HepG2 (cell line): ENCODE data around the gene NTM. TPM values are rescaled to one million over a fixed set of nuclear protein-coding genes. Genes with fewer than 3 reads are reported as not detected.

Experiments
- ATAC-seq: fragments of 200-7000 bp; cut with Tn5 transposase; 3 replicates; pipeline ENCODE4 v1.9.1; 2020; ENCODE audit warnings: mild to moderate bottlenecking, moderate library complexity
- BruUV-seq: library from RNA; stranded (reverse); fragments of 400-500 nt; replicated peaks from 2 replicates; lab custom pipeline; 2021; lab: Mats Ljungman, UMichigan
- CTCF ChIA-PET: fragments of 300-600 bp; formaldehyde crosslinking; extraction: SDS; loops from one replicate; lab custom pipeline; 2021; ENCODE audit warnings: low total read pairs, inconsistent platforms, low intra/inter-chr PET ratio; lab: Yijun Ruan, JAX
- POLR2A ChIA-PET: fragments of 350-600 bp; sonication (Branson Sonifier 250); formaldehyde crosslinking; loops from one replicate; lab custom pipeline; 2020; ENCODE audit warnings: antibody characterized with exemption, inconsistent platforms; lab: Yijun Ruan, JAX
- DNase-seq: peaks from one replicate; pipeline ENCODE4 v3.0.0-alpha.2; 2015; ENCODE audit warnings: low spot score
- FAIRE-seq: peaks from 3 replicates; lab custom pipeline; 2011; peaks lifted over from hg19 to GRCh38; lab: Jason Lieb, UNC
- H2AFZ ChIP-seq: one replicate; pipeline ENCODE4 v1.6.1; 2011; ENCODE audit warnings: low read length, inconsistent platforms
- H3K27ac ChIP-seq: fragments of 300-600 bp; 3 replicates; pipeline ENCODE4 v1.8.0; 2011; ENCODE audit warnings: mixed run types, mild to moderate bottlenecking, mixed read lengths, low read length, inconsistent platforms; ENCODE audit not compliant: insufficient read depth; ENCODE audit errors: extremely low read length
- H3K27me3 ChIP-seq, 2 experiments: fragments of 200-600 bp in 1 of 2; 2 replicates in 1 of 2; 3 replicates in 1 of 2; pipeline versions ENCODE4 v1.6.0 to v1.8.0; 2011; ENCODE audit warnings: low read length in 2 of 2, mild to moderate bottlenecking in 2 of 2, moderate library complexity in 2 of 2, inconsistent platforms in 1 of 2; ENCODE audit not compliant: insufficient read depth in 2 of 2, control insufficient read depth in 1 of 2
- H3K36me3 ChIP-seq, 2 experiments: fragments of 200-600 bp in 1 of 2; replicated peaks in 1 of 2; 2 replicates in 1 of 2; 3 replicates in 1 of 2; pipeline versions ENCODE4 v1.5.1 to v1.8.0; 2011; ENCODE audit warnings: low read length in 2 of 2, inconsistent platforms in 1 of 2; ENCODE audit not compliant: insufficient read depth in 2 of 2, control insufficient read depth in 1 of 2
- H3K4me1 ChIP-seq: 2 replicates; pipeline ENCODE4 v1.5.1; 2012; ENCODE audit warnings: low read length, inconsistent platforms; ENCODE audit not compliant: insufficient read depth
- H3K4me2 ChIP-seq: 2 replicates; pipeline ENCODE4 v1.6.0; 2011; ENCODE audit warnings: low read depth, low read length, inconsistent platforms
- H3K4me3 ChIP-seq, 3 experiments: fragments of 200-600 bp in 1 of 3; sonication (generic), shearing (Covaris generic) in 1 of 3; replicated peaks in 1 of 3; 2 replicates each; pipeline ENCODE4 v1.5.1; 2011 to 2016; ENCODE audit warnings: low read length in 3 of 3, inconsistent platforms in 2 of 3, low read depth in 2 of 3, mild to moderate bottlenecking in 2 of 3, control low read depth in 1 of 3, mixed read lengths in 1 of 3; ENCODE audit not compliant: insufficient read depth in 1 of 3
- H3K79me2 ChIP-seq: one replicate; pipeline ENCODE4 v1.6.1; 2011; ENCODE audit warnings: low read length, inconsistent platforms; ENCODE audit not compliant: insufficient read depth
- H3K9ac ChIP-seq: 2 replicates; pipeline ENCODE4 v1.6.0; 2011; ENCODE audit warnings: mild to moderate bottlenecking, low read depth, low read length, inconsistent platforms; ENCODE audit not compliant: insufficient read depth
- H3K9me3 ChIP-seq: 2 replicates; pipeline ENCODE4 v1.5.1; 2012; ENCODE audit warnings: mild to moderate bottlenecking, low read length
- H4K20me1 ChIP-seq: 2 replicates; pipeline ENCODE4 v1.6.0; 2011; ENCODE audit warnings: inconsistent platforms, mild to moderate bottlenecking, low read length, moderate library complexity; ENCODE audit not compliant: insufficient read depth
- DZIP1 ChIP-seq: sonication (generic); formaldehyde crosslinking; IDR thresholded peaks from 2 replicates; pipeline ENCODE4 v1.5.0; 2020; ENCODE audit warnings: mild to moderate bottlenecking, missing genetic modification reagents
- MBNL3 ChIP-seq: fragments of 250-450 bp; sonication (Bioruptor Pico); conservative IDR thresholded peaks from 2 replicates; pipeline ENCODE4 v1.8.0; 2022; ENCODE audit warnings: mild to moderate bottlenecking, inconsistent platforms
- SP1 ChIP-seq, 2 experiments: fragments of 450-650 bp in 1 of 2; sonication (generic) in 1 of 2; formaldehyde crosslinking in 1 of 2; IDR thresholded peaks; 2 replicates each; pipeline versions ENCODE4 v1.4.0 to v1.6.1; 2016 to 2020; ENCODE audit warnings: missing genetic modification reagents in 1 of 2
- SP140L ChIP-seq: sonication (generic); formaldehyde crosslinking; IDR thresholded peaks from 2 replicates; pipeline ENCODE4 v1.4.0; 2020; ENCODE audit warnings: missing genetic modification reagents, borderline replicate concordance
- ZBTB7A ChIP-seq: sonication (generic); formaldehyde crosslinking; IDR thresholded peaks from 2 replicates; pipeline ENCODE4 v1.8.0; 2022; ENCODE audit warnings: mild to moderate bottlenecking, missing genetic modification reagents
- ZFP36L2 ChIP-seq: sonication (generic); formaldehyde crosslinking; IDR thresholded peaks from 2 replicates; pipeline ENCODE4 v1.4.0; 2020; ENCODE audit warnings: missing genetic modification reagents
- ZNF142 ChIP-seq: sonication (generic); formaldehyde crosslinking; IDR thresholded peaks from 2 replicates; pipeline ENCODE4 v1.4.0; 2020; ENCODE audit warnings: missing genetic modification reagents
- WGBS: methylation state at CpG from one replicate; pipeline ENCODE4 v1.1.6; 2017; ENCODE audit warnings: low lambda C conversion rate; 5-methylcytosine and 5-hydroxymethylcytosine counted together
- in situ Hi-C: cut with HindIII; loops from 2 replicates; pipeline ENCODE4 v1.10.0; 2017; ENCODE audit warnings: low pct_unique_long_range_greater_than_20kb; ENCODE audit not compliant: extremely low pct_ligation_motif_present
- intact Hi-C: fragments of 100-400 bp; cut with micrococcal nuclease; formaldehyde crosslinking; loops from one replicate; pipeline ENCODE4 v1.10.0; 2022; ENCODE audit not compliant: unreplicated experiment
- polyA plus RNA-seq, 8 experiments: library from polyadenylated mRNA; depleted of rRNA in 3 of 8; stranded (reverse) in 7 of 8; unstranded in 1 of 8; fragments of >200 nt; fragmentation: Illumina TruSeq in 4 of 8; extraction: Trizol in 4 of 8; gene quantifications; 2 replicates each; pipeline versions ENCODE4 v1.2.1 to v1.2.3, GENCODE V29; 2011 to 2016; ENCODE audit warnings: low read depth in 4 of 8, missing spikeins in 1 of 8, mixed read lengths in 1 of 8; ENCODE audit not compliant: insufficient read depth in 1 of 8
- total RNA-seq, 5 experiments: library from RNA; depleted of rRNA; stranded (reverse); fragments of >200 nt; fragmentation: Illumina TruSeq; extraction: Trizol; gene quantifications; 2 replicates each; pipeline ENCODE4 v1.2.3, GENCODE V29; 2016; ENCODE audit warnings: low read depth in 1 of 5
- TF ChIP-seq, protein P1 (sequence below), 2 experiments: sonication (generic) in 1 of 2; formaldehyde crosslinking in 1 of 2; IDR thresholded peaks; 2 replicates each; pipeline versions ENCODE4 v1.4.0 to v1.6.1; 2016 to 2020; ENCODE audit warnings: borderline replicate concordance in 1 of 2, low read depth in 1 of 2, mild to moderate bottlenecking in 1 of 2, missing genetic modification reagents in 1 of 2
- TF ChIP-seq, protein P2 (sequence below): IDR thresholded peaks from 2 replicates; pipeline ENCODE4 v1.6.1; 2016; ENCODE audit warnings: missing compliant biosample characterization, missing genetic modification reagents, borderline replicate concordance

NTM gene
- total and polyA plus RNA-seq, 2 of the 13 experiments (the other 11 are each of a cell fraction or from before 2014, with no cell fraction given) = not detected

GRCh38 chr11:132140056-132140455, 769.6 kb downstream of the NTM start:
- Histone ChIP-seq H4K20me1 (no peaks in the 10 kb centered on the region), H3K9ac (no peak overlapping the region), H3K27ac (no peak overlapping the region), H3K4me2 (no peak overlapping the region), H3K9me3 (no peaks in the 10 kb centered on the region), H3K79me2 (no peaks in the 10 kb centered on the region), H3K4me1 (no peaks in the 10 kb centered on the region), H3K36me3 (no peaks in the 10 kb centered on the region), H3K27me3 (no peaks in the 10 kb centered on the region; a peak in 1 of 5 replicates), H3K4me3 (no peak overlapping the region), H2AFZ (no peak overlapping the region)
- POLR2A ChIA-PET = no interaction called here
- DNase-seq (no peak), FAIRE-seq (no peak), ATAC-seq (peak; percentile 80)
- intact Hi-C loops (no loop called here), in situ Hi-C loops (loop anchor here (25.0 kb wide), 1 partner anchor 278 kb away; no protein-coding TSS in a partner anchor)
- BruUV-seq = no TSS peak
- CTCF ChIA-PET = no interaction called here
- 6% methylated on average over 3 of the region's 3 CpGs for WGBS
- TF ChIP-seq ZFP36L2 (CRISPR knock-in tag) (no peak), SP140L (CRISPR knock-in tag) (no peak), ZBTB7A (CRISPR knock-in tag) (no peak), DZIP1 (CRISPR knock-in tag) (no peak), SP1 (IDR thresholded peaks at IDR 0.05) (no peak), SP1 (CRISPR knock-in tag; IDR thresholded peaks at IDR 0.05) (no peak), ZNF142 (CRISPR knock-in tag) (no peak), MBNL3 (CRISPR knock-in tag) (no peak)
- TF ChIP-seq, protein P1, sequence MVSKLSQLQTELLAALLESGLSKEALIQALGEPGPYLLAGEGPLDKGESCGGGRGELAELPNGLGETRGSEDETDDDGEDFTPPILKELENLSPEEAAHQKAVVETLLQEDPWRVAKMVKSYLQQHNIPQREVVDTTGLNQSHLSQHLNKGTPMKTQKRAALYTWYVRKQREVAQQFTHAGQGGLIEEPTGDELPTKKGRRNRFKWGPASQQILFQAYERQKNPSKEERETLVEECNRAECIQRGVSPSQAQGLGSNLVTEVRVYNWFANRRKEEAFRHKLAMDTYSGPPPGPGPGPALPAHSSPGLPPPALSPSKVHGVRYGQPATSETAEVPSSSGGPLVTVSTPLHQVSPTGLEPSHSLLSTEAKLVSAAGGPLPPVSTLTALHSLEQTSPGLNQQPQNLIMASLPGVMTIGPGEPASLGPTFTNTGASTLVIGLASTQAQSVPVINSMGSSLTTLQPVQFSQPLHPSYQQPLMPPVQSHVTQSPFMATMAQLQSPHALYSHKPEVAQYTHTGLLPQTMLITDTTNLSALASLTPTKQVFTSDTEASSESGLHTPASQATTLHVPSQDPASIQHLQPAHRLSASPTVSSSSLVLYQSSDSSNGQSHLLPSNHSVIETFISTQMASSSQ (IDR thresholded peaks at IDR 0.05; ENCODE audit: low read depth) = no peak
- TF ChIP-seq, protein P1 (CRISPR knock-in tag; IDR thresholded peaks at IDR 0.05; ENCODE audit: borderline replicate concordance) = no peak
- TF ChIP-seq, protein P2, sequence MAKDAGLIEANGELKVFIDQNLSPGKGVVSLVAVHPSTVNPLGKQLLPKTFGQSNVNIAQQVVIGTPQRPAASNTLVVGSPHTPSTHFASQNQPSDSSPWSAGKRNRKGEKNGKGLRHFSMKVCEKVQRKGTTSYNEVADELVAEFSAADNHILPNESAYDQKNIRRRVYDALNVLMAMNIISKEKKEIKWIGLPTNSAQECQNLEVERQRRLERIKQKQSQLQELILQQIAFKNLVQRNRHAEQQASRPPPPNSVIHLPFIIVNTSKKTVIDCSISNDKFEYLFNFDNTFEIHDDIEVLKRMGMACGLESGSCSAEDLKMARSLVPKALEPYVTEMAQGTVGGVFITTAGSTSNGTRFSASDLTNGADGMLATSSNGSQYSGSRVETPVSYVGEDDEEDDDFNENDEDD (CRISPR knock-in tag) = no peak
